Measurements from ENCODE around the gene SELENOV.
A peak's percentile ranks its signal among the peaks of the same experiment; 100 is the strongest.

Gene SELENOV

GRCh38 chr19:39494661-39495060 lies 20.3 kb upstream of the SELENOV start:
- TF ChIP-seq ZFX (IDR thresholded peaks at IDR 0.05) (no peak), CTCF (conservative IDR thresholded peaks at IDR 0.05) (no peak)
- no peak overlapping the region for H3K27ac ChIP-seq

- TF ChIP-seq CTCF (conservative IDR thresholded peaks at IDR 0.05), result no peak
- no peak for TF ChIP-seq ZFX (IDR thresholded peaks at IDR 0.05)
These were observed 18.9 kb upstream of the SELENOV start for GRCh38 chr19:39496063-39496462.

GRCh38 chr19:39497701-39497995 lies 17.3 kb upstream of the SELENOV start:
- H3K27ac ChIP-seq, result no peak overlapping the region
- TF ChIP-seq ZFX (IDR thresholded peaks at IDR 0.05) (no peak), CTCF (conservative IDR thresholded peaks at IDR 0.05) (no peak)

More at GRCh38 chr19:39496063-39496462, 18.9 kb upstream of the SELENOV start:
- H3K27ac ChIP-seq, result no peak overlapping the region

GRCh38 chr19:39497996-39498797 lies 16.7 kb upstream of the SELENOV start:
- TF ChIP-seq CTCF (conservative IDR thresholded peaks at IDR 0.05) (peak; percentile 67), ZFX (IDR thresholded peaks at IDR 0.05) (no peak)
- H3K27ac ChIP-seq, result peak overlapping the region; percentile 2; the same call in 1 of the 2 replicates

- TF ChIP-seq CTCF (conservative IDR thresholded peaks at IDR 0.05), result no peak
- TF ChIP-seq ZFX (IDR thresholded peaks at IDR 0.05), result no peak
- H3K27ac ChIP-seq, result peak within 1 kb of the TSS; percentile 2; the same call in 1 of the 2 replicates
These were observed 15.9 kb upstream of the SELENOV start, which contains the start of gene DLL3 for GRCh38 chr19:39498798-39499642. DLL3 (plus strand) TSS chr19:39498947; CDS start chr19:39498975, 28 bp downstream.

GRCh38 chr19:39499932-39500331 lies 15.0 kb upstream of the SELENOV start:
- TF ChIP-seq CTCF (conservative IDR thresholded peaks at IDR 0.05), result no peak
- no peak for TF ChIP-seq ZFX (IDR thresholded peaks at IDR 0.05)
- H3K27ac ChIP-seq, result no peak overlapping the region

- no peak overlapping the region for H3K27ac ChIP-seq
- no peak for TF ChIP-seq CTCF (conservative IDR thresholded peaks at IDR 0.05)
- no peak for TF ChIP-seq ZFX (IDR thresholded peaks at IDR 0.05)
These were observed 14.4 kb upstream of the SELENOV start for GRCh38 chr19:39500543-39500942.

All from C4-2B (cell line).